Fibroblast of lung (primary cell): Measurements from ENCODE around the gene EIF4A3. TPM values are rescaled to one million over a fixed set of nuclear protein-coding genes. Genes with fewer than 3 reads are reported as not detected.

Experiments used
- DNase-seq, 2 donors: peaks; one replicate each; pipeline versions ENCODE4 v3.0.0 to v3.0.0-alpha.2; 2010; ENCODE audit warnings: low read depth in 2 of 2
- H2AFZ ChIP-seq: 2 replicates; pipeline ENCODE4 v1.5.1; 2012; ENCODE audit warnings: low read length, control low read depth, inconsistent platforms
- H3K27ac ChIP-seq: 2 replicates; pipeline ENCODE4 v1.5.1; 2011; ENCODE audit warnings: low read length, control low read depth; ENCODE audit not compliant: insufficient read depth
- H3K27me3 ChIP-seq: 2 replicates; pipeline ENCODE4 v1.5.1; 2011; ENCODE audit warnings: mild to moderate bottlenecking, low read length; ENCODE audit not compliant: control insufficient read depth, insufficient read depth
- H3K36me3 ChIP-seq: 2 replicates; pipeline ENCODE4 v1.5.1; 2011; ENCODE audit warnings: low read length; ENCODE audit not compliant: control insufficient read depth, insufficient read depth
- H3K4me1 ChIP-seq: 2 replicates; pipeline ENCODE4 v1.5.1; 2011; ENCODE audit warnings: low read length; ENCODE audit not compliant: control insufficient read depth, insufficient read depth; ENCODE audit errors: extremely low read depth
- H3K4me2 ChIP-seq: 2 replicates; pipeline ENCODE4 v1.5.1; 2011; ENCODE audit warnings: low read length, control low read depth; ENCODE audit not compliant: insufficient read depth; ENCODE audit errors: extremely low read depth
- H3K4me3 ChIP-seq, 4 experiments: fragments of 200-600 bp in 1 of 4; sonication (generic) in 1 of 4; replicated peaks in 1 of 4; 2 replicates each; pipeline ENCODE4 v1.5.1; 2011 to 2016; ENCODE audit warnings: low read length in 4 of 4, low read depth in 3 of 4, mild to moderate bottlenecking in 3 of 4, control low read depth in 2 of 4, inconsistent platforms in 1 of 4, mixed read lengths in 1 of 4; ENCODE audit not compliant: insufficient read depth in 1 of 4; ENCODE audit errors: control extremely low read depth in 1 of 4
- H3K79me2 ChIP-seq: 2 replicates; pipeline ENCODE4 v1.5.1; 2012; ENCODE audit warnings: mild to moderate bottlenecking, low read length, inconsistent platforms; ENCODE audit not compliant: control insufficient read depth, insufficient read depth
- H3K9ac ChIP-seq: 2 replicates; pipeline ENCODE4 v1.5.1; 2011; ENCODE audit warnings: mild to moderate bottlenecking, low read length, control low read depth; ENCODE audit not compliant: insufficient read depth
- H3K9me3 ChIP-seq: 2 replicates; pipeline ENCODE4 v1.5.1; 2012; ENCODE audit warnings: low read depth, low read length; ENCODE audit not compliant: control insufficient read depth, insufficient read depth
- H4K20me1 ChIP-seq: 2 replicates; pipeline ENCODE4 v1.5.1; 2011; ENCODE audit warnings: low read length; ENCODE audit not compliant: control insufficient read depth, insufficient read depth; ENCODE audit errors: extremely low read depth
- EZH2 ChIP-seq: IDR thresholded peaks from 2 replicates; pipeline ENCODE4 v1.5.1; 2012; ENCODE audit warnings: low read length, control low read depth, mild to moderate bottlenecking; ENCODE audit errors: missing control alignments
- polyA plus RNA-seq, 2 donors: library from polyadenylated mRNA; depleted of rRNA in 1 of 2; stranded (reverse) in 1 of 2; unstranded in 1 of 2; fragments of >200 nt; gene quantifications; 2 replicates each; pipeline ENCODE4 v1.2.1, GENCODE V29; 2011 to 2012; ENCODE audit warnings: missing spikeins in 1 of 2
- total RNA-seq: library from RNA; depleted of rRNA; stranded (reverse); fragments of >200 nt; gene quantifications from 2 replicates; pipeline ENCODE4 v1.2.1, GENCODE V29; 2014
- TF ChIP-seq, protein P1 (sequence below), 2 donors: IDR thresholded peaks in 1 of 2; conservative IDR thresholded peaks in 1 of 2; 1 replicate in 1 of 2; 2 replicates in 1 of 2; pipeline ENCODE4 v1.5.1; 2011 to 2012; ENCODE audit warnings: low read length in 2 of 2, control low read depth in 1 of 2, inconsistent platforms in 1 of 2, low read depth in 1 of 2, mild to moderate bottlenecking in 1 of 2

Gene EIF4A3
- total and polyA plus RNA-seq, 2 donors (not counting 1 experiment from before 2014, with no cell fraction given): 73.2 to 110 TPM

DNA sequence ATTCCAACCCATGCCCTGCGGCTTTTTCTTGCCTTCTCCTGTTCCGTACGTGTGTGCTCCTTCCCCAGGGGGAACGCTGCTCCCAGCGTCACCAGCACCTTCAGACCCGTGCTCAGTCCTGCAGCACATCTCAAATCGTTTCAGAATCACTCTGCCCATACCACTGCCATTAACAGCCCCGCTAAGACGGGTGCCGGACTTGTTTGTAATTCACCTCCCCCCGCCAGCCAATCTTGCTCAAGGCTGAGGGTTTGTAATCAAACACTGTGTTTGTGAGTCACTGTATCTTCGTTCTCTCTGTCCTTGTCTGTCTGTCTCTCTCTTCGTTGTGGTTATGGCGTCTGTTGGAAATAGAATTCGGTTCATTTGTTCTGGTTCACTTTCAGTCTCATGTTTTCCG is 40.2 kb upstream of the EIF4A3 start:
- DNase-seq: peak; percentile 37 to 45
- no peaks in the 10 kb centered on the region for H3K27me3 ChIP-seq
- H3K79me2 ChIP-seq: no peaks in the 10 kb centered on the region
- no peak for TF ChIP-seq EZH2
- TF ChIP-seq, protein P1, sequence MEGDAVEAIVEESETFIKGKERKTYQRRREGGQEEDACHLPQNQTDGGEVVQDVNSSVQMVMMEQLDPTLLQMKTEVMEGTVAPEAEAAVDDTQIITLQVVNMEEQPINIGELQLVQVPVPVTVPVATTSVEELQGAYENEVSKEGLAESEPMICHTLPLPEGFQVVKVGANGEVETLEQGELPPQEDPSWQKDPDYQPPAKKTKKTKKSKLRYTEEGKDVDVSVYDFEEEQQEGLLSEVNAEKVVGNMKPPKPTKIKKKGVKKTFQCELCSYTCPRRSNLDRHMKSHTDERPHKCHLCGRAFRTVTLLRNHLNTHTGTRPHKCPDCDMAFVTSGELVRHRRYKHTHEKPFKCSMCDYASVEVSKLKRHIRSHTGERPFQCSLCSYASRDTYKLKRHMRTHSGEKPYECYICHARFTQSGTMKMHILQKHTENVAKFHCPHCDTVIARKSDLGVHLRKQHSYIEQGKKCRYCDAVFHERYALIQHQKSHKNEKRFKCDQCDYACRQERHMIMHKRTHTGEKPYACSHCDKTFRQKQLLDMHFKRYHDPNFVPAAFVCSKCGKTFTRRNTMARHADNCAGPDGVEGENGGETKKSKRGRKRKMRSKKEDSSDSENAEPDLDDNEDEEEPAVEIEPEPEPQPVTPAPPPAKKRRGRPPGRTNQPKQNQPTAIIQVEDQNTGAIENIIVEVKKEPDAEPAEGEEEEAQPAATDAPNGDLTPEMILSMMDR (conservative IDR thresholded peaks at IDR 0.05 in 1 of 2, IDR thresholded peaks at IDR 0.05 in 1 of 2; ENCODE audit: low read depth in 1 of 2, low read length in 2 of 2): no peak
- H3K36me3 ChIP-seq: no peaks in the 10 kb centered on the region
- H3K4me1 ChIP-seq: no peaks in the 10 kb centered on the region
- no peaks in the 10 kb centered on the region for H4K20me1 ChIP-seq
- H3K9ac ChIP-seq: no peak overlapping the region
- peak overlapping the region in 3 of 4 experiments; percentile 30 to 49 (median 33) for H3K4me3 ChIP-seq
- H3K9me3 ChIP-seq: no peaks in the 10 kb centered on the region
- peak overlapping the region; percentile 77 for H2AFZ ChIP-seq
- no peak overlapping the region for H3K27ac ChIP-seq
- H3K4me2 ChIP-seq: peak overlapping the region; percentile 75

DNA sequence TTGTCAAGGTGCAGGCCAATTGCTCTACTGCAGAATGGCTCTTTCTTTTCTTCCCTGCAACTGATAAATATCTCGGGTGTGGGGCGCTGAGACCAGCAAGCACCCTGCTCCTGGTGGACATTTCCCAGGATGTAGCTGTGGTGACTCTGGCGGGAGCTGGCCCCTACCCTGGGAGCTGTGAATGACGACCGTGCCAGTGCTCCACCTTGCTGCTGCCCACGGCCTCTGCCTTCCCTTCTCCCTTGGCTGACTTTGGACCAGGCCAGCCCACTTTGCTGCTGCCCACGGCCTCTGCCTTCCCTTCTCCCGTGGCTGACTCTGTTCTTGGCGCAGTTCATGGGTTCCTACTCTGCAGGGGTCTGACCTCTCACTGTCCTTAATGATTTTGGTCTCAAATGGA is 39.0 kb upstream of the EIF4A3 start:
- Histone ChIP-seq H3K79me2 (no peaks in the 10 kb centered on the region), H3K27ac (no peak overlapping the region), H3K27me3 (no peaks in the 10 kb centered on the region), H3K4me3 (no peak overlapping the region), H4K20me1 (no peaks in the 10 kb centered on the region), H3K4me1 (no peaks in the 10 kb centered on the region), H3K9me3 (no peaks in the 10 kb centered on the region), H3K9ac (no peak overlapping the region), H2AFZ (no peak overlapping the region), H3K4me2 (no peak overlapping the region), H3K36me3 (no peaks in the 10 kb centered on the region)
- no peak for TF ChIP-seq EZH2
- DNase-seq: no peak

DNA sequence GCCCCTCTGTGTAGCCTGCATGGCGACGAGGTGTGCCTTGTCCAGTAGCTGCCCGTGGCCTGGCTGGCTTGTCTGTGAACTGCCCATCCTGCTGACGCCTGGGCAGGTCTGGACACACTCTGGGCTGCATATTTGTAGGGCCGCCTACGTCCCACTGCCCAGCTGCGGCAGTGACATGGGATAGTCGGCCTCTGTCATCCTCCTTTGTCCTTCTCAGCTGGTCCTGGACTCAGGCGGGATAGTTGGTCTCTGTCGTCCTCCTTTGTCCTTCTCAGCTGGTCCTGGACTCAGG is 37.4 kb upstream of the EIF4A3 start:
- H3K36me3 ChIP-seq: no peaks in the 10 kb centered on the region
- no peaks in the 10 kb centered on the region for H3K9me3 ChIP-seq
- no peak overlapping the region for H3K27ac ChIP-seq
- no peak overlapping the region for H3K4me2 ChIP-seq
- H4K20me1 ChIP-seq: no peaks in the 10 kb centered on the region
- H3K9ac ChIP-seq: no peak overlapping the region
- no peak for DNase-seq
- no peaks in the 10 kb centered on the region for H3K4me1 ChIP-seq
- H3K27me3 ChIP-seq: no peaks in the 10 kb centered on the region
- H3K79me2 ChIP-seq: no peaks in the 10 kb centered on the region
- TF ChIP-seq, protein P1 (conservative IDR thresholded peaks at IDR 0.05 in 1 of 2, IDR thresholded peaks at IDR 0.05 in 1 of 2; ENCODE audit: low read depth in 1 of 2, low read length in 2 of 2): no peak
- no peak for TF ChIP-seq EZH2
- H3K4me3 ChIP-seq: no peak overlapping the region
- no peak overlapping the region for H2AFZ ChIP-seq
